Stomach smooth muscle (tissue), 2 donors: ENCODE data around the gene COMMD6.

Experiments used
- H3K27ac ChIP-seq: one replicate; pipeline ENCODE4 v1.7.0; 2013; ENCODE audit warnings: mild to moderate bottlenecking, low read length, inconsistent platforms
- H3K27me3 ChIP-seq, 2 donors: one replicate each; pipeline ENCODE4 v1.7.0; 2013; ENCODE audit warnings: low read length in 2 of 2; ENCODE audit not compliant: insufficient read depth in 2 of 2, control insufficient read depth in 1 of 2
- H3K36me3 ChIP-seq, 2 donors: one replicate each; pipeline ENCODE4 v1.7.0; 2013; ENCODE audit warnings: low read length in 2 of 2; ENCODE audit not compliant: control insufficient read depth in 2 of 2, insufficient read depth in 2 of 2
- H3K4me1 ChIP-seq: one replicate; pipeline ENCODE4 v1.7.0; 2013; ENCODE audit warnings: low read length; ENCODE audit not compliant: control insufficient read depth, insufficient read depth
- H3K4me3 ChIP-seq, 2 donors: one replicate each; pipeline ENCODE4 v1.7.0; 2013; ENCODE audit warnings: low read length in 2 of 2
- H3K9ac ChIP-seq, 2 donors: one replicate each; pipeline ENCODE4 v1.7.0; 2013; ENCODE audit warnings: low read length in 2 of 2, mild to moderate bottlenecking in 1 of 2
- H3K9me3 ChIP-seq, 2 donors: one replicate each; pipeline ENCODE4 v1.7.0; 2013; ENCODE audit warnings: low read length in 2 of 2; ENCODE audit not compliant: control insufficient read depth in 2 of 2
- donor health status: healthy.
- donor health status: Pancreatic carcinoma.

COMMD6 gene

DNA sequence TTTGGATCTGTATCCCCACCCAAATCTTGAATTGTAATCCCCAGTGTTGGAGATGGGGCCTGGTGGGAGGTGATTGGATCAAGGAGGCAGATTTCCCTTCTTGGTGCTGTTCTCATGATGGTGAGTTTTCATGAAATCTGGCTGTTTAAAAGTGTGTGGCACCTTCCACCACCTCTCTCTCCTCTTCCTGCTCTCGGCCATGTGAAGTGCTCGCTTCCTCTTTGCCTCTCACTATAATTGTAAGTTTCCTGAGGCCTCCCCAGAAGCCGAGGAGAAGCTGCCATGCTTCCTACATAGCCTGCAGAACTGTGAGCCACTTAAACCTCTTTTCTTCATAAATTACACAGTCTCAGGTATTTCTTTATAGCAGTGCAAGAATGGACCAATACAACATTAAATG lies 15.7 kb downstream of the COMMD6 start:
- no peaks in the 10 kb centered on the region for H3K9me3 ChIP-seq
- no peak overlapping the region for H3K9ac ChIP-seq
- no peaks in the 10 kb centered on the region for H3K4me1 ChIP-seq
- peaks cover 4 to 5% of the 10 kb centered on the region in 2 donors for H3K36me3 ChIP-seq
- H3K27me3 ChIP-seq = no peaks in the 10 kb centered on the region
- no peak overlapping the region for H3K27ac ChIP-seq
- no peak overlapping the region for H3K4me3 ChIP-seq

DNA sequence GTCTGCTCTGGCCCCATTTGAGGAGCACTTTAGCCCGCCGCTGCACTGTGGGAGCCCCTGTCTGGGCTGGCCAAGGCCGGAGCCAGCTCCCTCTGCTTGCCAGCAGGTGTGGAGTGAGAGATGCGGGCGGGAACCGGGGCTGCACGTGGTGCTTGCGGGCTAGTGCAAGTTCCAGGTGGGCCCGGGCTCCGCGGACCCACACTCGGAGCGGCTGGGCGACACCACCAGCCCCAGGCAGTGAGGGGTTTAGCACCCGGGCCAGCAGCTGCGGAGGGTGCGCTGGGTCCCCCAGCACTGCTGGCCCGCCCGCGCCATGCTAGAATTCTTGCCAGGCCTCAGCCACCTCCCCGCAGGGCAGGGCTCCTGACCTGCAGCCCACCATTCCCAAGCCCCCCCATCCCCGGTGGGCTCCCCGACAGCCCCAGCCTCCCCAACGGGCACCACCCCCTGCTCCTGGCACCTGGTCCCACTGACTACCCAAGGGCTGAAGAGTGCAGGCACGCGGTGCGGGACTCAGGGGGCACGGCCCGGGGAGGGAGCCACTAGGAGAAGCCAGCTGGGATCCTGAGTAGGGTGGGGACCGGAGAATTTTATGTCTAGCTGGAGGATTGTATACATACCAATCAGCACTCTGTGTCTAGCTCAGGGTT lies 19.1 kb downstream of the COMMD6 start:
- H3K27me3 ChIP-seq = no peaks in the 10 kb centered on the region
- H3K9me3 ChIP-seq = no peaks in the 10 kb centered on the region
- no peaks in the 10 kb centered on the region for H3K36me3 ChIP-seq
- no peak overlapping the region for H3K9ac ChIP-seq
- no peaks in the 10 kb centered on the region for H3K4me1 ChIP-seq
- no peak overlapping the region for H3K27ac ChIP-seq
- no peak overlapping the region for H3K4me3 ChIP-seq

DNA sequence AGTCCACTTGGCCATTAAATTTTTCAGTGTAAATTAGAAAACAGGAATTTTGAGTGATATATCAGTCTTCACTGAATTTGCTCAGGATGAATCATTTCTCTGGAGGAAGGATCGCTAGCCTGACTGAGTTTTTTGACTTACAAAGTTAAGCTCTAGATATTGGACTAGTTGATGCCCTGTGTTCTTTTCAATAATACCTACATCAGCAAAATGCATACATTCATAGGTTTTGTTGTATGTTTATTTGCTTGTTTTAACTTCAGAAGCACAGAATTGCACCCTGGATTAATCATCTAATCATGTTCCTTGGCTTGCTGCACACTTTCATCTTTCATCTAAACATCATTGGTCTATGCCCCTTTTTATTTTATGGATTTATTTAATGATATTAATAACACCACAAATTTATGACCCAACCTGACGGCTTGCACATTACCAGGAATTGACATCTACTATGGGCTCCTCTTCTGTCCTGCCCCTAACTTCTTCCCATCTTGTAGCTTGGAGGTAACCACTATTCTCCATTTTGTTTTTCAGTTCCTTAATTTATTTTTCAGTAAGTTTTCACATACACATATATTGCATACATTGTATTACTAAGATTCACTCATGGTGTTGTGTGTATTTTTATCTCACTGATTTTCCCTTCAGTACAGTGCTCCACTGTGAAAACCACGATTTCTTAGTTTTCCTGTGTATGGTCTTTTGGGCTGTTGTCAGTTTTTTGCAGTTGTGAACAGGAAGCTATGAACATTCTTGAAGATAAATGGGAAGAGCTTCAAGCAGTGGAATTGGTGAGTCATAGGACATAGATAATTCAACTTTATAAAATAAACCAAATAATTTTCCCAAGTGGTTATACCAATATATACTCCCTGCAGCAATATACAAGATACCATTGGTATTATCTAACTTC lies 23.3 kb downstream of the COMMD6 start:
- Histone ChIP-seq H3K4me1 (no peaks in the 10 kb centered on the region), H3K36me3 (no peaks in the 10 kb centered on the region), H3K27ac (no peak overlapping the region), H3K4me3 (no peak overlapping the region), H3K27me3 (no peaks in the 10 kb centered on the region), H3K9me3 (no peaks in the 10 kb centered on the region), H3K9ac (no peak overlapping the region)

DNA sequence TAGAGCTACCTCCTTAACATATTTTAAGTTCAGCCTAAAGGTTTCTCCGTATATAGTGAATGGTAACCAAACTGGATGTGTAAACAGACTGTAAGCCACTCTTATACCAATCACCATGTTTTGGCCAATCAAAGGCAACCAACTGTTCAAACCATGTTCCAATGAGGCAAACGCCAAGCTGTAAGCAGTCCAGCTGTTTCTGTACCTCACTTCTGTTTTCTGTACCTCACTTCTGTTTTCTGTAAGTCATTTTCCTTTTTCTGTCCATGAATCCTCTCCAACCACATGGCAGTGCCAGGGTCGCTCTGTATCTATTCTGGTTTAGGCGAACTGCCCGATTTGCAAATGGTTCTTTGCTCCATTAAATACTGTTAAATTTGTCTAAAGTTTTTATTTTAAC lies 24.4 kb downstream of the COMMD6 start:
- Histone ChIP-seq H3K36me3 (no peaks in the 10 kb centered on the region), H3K27ac (no peak overlapping the region), H3K4me1 (no peaks in the 10 kb centered on the region), H3K9ac (no peak overlapping the region), H3K9me3 (no peaks in the 10 kb centered on the region), H3K4me3 (no peak overlapping the region), H3K27me3 (no peaks in the 10 kb centered on the region)

DNA sequence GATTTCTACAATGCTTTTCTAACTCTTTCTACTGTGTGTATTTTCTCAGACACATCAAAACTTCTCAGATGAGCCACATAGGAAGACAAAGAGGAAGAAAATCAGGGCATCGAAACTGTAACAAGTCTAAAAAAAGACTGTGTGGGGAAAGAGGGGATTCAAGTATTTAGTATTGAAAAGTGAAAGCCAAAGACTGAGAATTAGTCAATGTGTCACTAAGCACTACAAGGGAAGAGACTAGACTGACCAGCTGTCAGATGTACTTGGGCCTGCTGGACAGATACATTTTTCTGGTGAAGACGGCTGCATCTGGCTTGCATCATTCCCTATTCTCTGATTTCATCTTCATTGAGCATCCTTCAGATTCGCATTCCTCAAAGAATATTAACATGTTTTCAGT lies 25.4 kb downstream of the COMMD6 start:
- Histone ChIP-seq H3K9me3 (no peaks in the 10 kb centered on the region), H3K27ac (no peak overlapping the region), H3K27me3 (no peaks in the 10 kb centered on the region), H3K36me3 (no peaks in the 10 kb centered on the region), H3K4me1 (no peaks in the 10 kb centered on the region), H3K4me3 (no peak overlapping the region), H3K9ac (no peak overlapping the region)

DNA sequence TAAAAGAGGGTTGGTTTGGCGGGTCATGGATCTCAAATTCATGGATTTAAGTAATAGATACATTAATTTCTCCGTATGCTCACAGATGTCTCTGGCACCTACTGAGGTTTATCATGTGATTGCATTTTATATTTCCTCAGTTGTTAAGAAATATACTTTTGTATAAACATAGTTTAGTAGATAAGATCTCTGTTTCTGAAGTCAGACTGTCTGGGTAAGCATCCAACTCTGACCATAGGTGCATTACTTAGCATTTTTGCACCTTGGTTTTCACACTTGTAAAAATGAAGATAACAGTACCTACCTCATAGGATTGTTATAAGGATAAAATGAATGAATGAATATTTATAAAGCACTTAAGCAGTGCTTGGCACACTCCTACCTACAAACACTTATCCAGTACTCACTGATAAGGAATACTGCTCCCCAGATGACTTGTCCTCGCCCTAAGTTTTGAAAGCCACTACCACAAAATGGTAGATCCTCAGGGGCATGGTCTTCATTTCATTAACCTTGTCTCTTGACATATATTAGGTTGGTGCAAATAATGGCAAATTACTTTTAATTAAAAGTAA lies 26.5 kb downstream of the COMMD6 start:
- Histone ChIP-seq H3K36me3 (no peaks in the 10 kb centered on the region), H3K27me3 (no peaks in the 10 kb centered on the region), H3K9ac (no peak overlapping the region), H3K27ac (no peak overlapping the region), H3K4me3 (no peak overlapping the region), H3K9me3 (no peaks in the 10 kb centered on the region), H3K4me1 (no peaks in the 10 kb centered on the region)

DNA sequence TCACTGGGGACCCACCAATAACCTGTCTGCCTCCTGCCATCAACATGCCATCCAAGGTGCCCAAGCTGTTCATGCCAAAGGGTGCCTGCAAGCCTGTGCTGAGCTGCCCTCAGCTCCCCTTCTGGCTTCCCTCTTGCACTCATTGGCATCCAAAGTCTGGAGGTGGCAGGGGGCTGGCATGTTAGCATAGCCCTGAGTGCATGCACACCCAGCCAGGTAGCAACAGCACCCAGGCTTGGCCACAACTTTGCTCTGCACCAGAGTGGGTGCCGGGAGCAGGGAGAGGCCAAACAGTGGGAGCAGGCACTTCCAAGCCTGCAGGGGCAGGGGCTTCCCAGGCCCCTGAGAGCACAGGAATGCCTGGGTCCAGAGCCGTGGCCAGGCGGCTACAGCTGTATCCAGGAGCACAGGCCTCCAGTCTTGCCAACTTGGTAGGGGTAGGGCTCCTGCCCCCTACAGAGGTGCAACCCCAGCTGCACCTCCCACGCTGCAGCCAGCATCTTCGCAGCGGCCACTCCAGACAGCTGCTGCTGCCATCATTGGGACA lies 29.6 kb downstream of the COMMD6 start:
- H3K36me3 ChIP-seq = no peaks in the 10 kb centered on the region

DNA sequence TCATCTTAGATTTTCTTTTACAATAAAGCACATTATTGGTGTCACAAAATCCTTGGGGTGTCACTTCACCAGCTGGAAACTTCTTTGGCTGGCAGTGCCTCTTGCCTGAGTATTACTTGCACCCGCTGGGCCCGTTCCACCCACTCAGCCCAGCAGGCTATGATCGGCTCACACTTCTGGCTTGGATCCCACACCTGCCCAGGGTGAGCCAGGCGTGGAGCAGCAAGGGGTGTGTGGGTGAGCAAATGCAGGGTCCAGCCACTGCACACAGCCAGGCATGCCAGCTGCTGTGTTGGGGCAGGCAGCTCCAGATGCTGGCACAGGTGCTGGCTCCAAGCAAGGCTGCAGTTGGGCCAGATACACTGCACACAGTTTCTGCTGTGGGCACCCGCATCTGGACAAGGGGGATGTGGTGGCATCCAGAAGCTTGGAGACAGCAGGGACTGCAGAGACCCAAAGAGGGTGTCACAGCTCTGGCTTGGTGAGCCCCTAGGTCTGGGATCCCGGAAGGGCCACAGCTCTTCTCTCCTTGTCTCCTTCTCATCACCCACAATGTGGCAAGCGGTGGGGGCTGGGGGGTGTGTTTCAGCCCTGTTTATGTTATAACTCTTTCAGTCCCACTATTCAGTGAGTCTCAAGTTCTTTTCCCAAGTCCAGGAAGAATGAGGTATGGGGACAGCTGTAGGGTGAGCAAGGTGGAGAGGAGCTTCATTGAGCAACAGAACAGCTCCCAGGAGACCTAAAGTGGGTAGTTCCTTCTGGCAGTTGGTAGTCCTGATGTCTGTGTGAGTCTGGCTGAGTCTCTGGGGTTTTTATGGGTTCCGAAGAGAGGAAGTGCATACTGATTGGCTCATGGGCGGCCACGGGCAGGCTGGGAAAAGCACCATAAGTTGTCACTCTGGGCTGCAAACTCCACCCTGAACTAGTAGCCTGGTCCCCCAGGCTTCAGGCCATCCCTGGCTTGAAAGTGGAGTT lies 30.3 kb downstream of the COMMD6 start:
- no peaks in the 10 kb centered on the region for H3K27me3 ChIP-seq
- H3K36me3 ChIP-seq = no peaks in the 10 kb centered on the region
- no peak overlapping the region for H3K27ac ChIP-seq
- H3K9ac ChIP-seq = no peak overlapping the region
- no peaks in the 10 kb centered on the region for H3K4me1 ChIP-seq
- no peaks in the 10 kb centered on the region for H3K9me3 ChIP-seq
- no peak overlapping the region for H3K4me3 ChIP-seq

More for the DNA sequence above, 29.6 kb downstream of the COMMD6 start:
- Histone ChIP-seq H3K9me3 (no peaks in the 10 kb centered on the region), H3K4me3 (no peak overlapping the region), H3K4me1 (no peaks in the 10 kb centered on the region), H3K27me3 (no peaks in the 10 kb centered on the region), H3K27ac (no peak overlapping the region), H3K9ac (no peak overlapping the region)

DNA sequence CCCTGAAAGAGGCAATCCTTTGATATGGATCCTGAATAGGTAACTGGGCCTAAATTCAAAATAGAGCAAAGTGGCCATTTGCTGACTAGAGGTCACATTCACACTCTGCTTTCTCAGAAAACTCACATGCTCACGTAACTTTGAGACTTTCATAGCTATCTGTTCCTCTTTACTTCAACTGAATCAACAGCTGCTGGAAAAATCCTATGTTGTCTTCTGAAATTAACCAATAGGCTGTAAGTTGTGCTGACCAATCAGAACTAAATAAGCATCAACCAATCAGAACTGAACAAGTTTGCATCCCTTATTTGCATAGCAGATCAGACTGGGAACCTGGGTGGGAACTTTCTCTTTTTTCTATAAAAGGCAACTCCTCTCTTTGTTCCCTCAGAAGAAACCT lies 31.6 kb downstream of the COMMD6 start:
- no peaks in the 10 kb centered on the region for H3K4me1 ChIP-seq
- no peaks in the 10 kb centered on the region for H3K27me3 ChIP-seq
- H3K27ac ChIP-seq = no peak overlapping the region
- no peaks in the 10 kb centered on the region for H3K36me3 ChIP-seq
- H3K4me3 ChIP-seq = no peak overlapping the region
- H3K9ac ChIP-seq = no peak overlapping the region
- H3K9me3 ChIP-seq = no peaks in the 10 kb centered on the region

DNA sequence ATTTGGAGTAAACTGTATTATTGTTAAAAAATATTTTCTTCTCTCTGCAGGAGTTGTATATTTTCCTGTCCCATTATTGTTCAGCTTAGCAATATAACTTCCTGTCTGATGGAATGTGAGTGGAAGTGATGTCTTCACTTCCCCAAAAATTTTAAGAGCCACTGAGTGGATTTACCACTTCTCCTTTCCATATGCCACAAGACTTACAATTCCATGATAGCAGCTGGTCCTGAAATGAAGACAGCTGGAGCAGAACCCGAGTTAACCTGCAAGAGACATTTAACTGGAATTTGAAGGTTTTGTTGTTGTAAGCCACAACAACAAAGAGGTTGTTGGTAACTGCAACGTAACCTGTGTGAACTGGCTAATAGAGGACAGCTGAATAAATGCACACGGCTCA lies 32.3 kb downstream of the COMMD6 start:
- Histone ChIP-seq H3K27me3 (no peaks in the 10 kb centered on the region), H3K4me3 (no peak overlapping the region), H3K36me3 (no peaks in the 10 kb centered on the region), H3K27ac (no peak overlapping the region), H3K9me3 (no peaks in the 10 kb centered on the region), H3K4me1 (no peaks in the 10 kb centered on the region), H3K9ac (no peak overlapping the region)
